ENCODE results near the gene CLCN6. TPM values are rescaled to one million over a fixed set of nuclear protein-coding genes. Genes with fewer than 3 reads are reported as not detected.

The CLCN6 gene
- total and polyA plus RNA-seq, 12 donors: 12.0 to 29.2 (median 23.5) TPM

DNA sequence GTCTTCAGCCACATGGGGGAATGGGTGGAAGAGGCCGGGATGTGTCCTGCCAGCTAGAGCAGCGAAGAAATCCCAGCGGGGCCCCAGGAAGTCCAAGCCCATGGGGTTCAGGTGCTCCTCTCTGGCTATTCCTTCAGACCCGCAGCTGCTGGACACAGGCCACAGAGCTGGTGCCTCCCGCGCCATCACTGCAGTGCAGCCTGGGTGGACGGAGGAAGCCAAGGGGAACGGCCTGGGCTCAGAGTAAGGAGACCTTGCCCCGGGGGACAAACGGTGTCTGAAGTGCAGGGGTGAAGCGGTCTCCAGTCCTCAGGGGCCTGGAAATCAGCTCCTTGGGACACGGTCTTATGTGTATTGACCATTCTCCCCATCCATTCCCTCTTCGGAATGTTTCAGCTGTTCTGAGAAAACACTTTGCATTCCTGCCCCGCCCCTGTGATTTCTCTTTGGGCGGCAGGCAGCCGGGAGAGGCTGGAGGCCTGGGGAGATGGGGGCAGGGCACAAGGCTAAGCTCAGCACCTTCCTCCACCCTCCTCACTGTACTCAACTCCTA is 18.7 kb upstream of the CLCN6 start:
- H3K36me3 ChIP-seq (replicated peaks in 1 of 2): peaks cover 0 to 19% of the 10 kb centered on the region in 2 donors
- no peaks in the 10 kb centered on the region for H3K27me3 ChIP-seq
- TF ChIP-seq, protein P1, sequence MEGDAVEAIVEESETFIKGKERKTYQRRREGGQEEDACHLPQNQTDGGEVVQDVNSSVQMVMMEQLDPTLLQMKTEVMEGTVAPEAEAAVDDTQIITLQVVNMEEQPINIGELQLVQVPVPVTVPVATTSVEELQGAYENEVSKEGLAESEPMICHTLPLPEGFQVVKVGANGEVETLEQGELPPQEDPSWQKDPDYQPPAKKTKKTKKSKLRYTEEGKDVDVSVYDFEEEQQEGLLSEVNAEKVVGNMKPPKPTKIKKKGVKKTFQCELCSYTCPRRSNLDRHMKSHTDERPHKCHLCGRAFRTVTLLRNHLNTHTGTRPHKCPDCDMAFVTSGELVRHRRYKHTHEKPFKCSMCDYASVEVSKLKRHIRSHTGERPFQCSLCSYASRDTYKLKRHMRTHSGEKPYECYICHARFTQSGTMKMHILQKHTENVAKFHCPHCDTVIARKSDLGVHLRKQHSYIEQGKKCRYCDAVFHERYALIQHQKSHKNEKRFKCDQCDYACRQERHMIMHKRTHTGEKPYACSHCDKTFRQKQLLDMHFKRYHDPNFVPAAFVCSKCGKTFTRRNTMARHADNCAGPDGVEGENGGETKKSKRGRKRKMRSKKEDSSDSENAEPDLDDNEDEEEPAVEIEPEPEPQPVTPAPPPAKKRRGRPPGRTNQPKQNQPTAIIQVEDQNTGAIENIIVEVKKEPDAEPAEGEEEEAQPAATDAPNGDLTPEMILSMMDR (IDR thresholded peaks at IDR 0.05): no peak
- no peak for TF ChIP-seq POLR2A (IDR thresholded peaks at IDR 0.05)
- no peaks in the 10 kb centered on the region for H3K9me3 ChIP-seq (replicated peaks in 1 of 3)
- H3K27ac ChIP-seq: peak overlapping the region; percentile 36 to 96 (median 69)
- DNase-seq: peak; percentile 67 to 85 (median 81)
- H3K4me3 ChIP-seq: peak overlapping the region in 1 of 4 donors; percentile 19
- intact Hi-C loops (cut with DNase I): no loop called here
- H3K4me1 ChIP-seq (replicated peaks in 1 of 2): peaks cover 47 to 79% of the 10 kb centered on the region in 2 donors
- WGBS, 4 donors: 17 to 42% (median 32%) methylated on average over 11 to 16 of the region's 16 CpGs

GRCh38 chr1:11787804-11788436 is 18.1 kb upstream of the CLCN6 start:
- peak in 1 of 7 donors; percentile 29 for DNase-seq
- Histone ChIP-seq H3K9me3 (replicated peaks in 1 of 3) (no peaks in the 10 kb centered on the region), H3K4me1 (replicated peaks in 1 of 2) (peaks cover 47 to 79% of the 10 kb centered on the region in 2 donors), H3K36me3 (replicated peaks in 1 of 2) (peaks cover 0 to 25% of the 10 kb centered on the region in 2 donors), H3K4me3 (peak overlapping the region in 1 of 4 donors; percentile 19), H3K27me3 (no peaks in the 10 kb centered on the region), H3K27ac (peak overlapping the region; percentile 36 to 96 (median 69))
- no peak for TF ChIP-seq POLR2A (IDR thresholded peaks at IDR 0.05)
- TF ChIP-seq, protein P1 (IDR thresholded peaks at IDR 0.05): no peak
- intact Hi-C loops (cut with DNase I): no loop called here
- WGBS, 4 donors: 72 to 87% (median 82%) methylated on average over 4 to 14 of the region's 14 CpGs

GRCh38 chr1:11788549-11789053 is 17.4 kb upstream of the CLCN6 start:
- DNase-seq: no peak
- WGBS, 4 donors: 89 to 93% (median 90%) methylated on average over 3 to 14 of the region's 14 CpGs
- Histone ChIP-seq H3K27me3 (no peaks in the 10 kb centered on the region), H3K4me1 (replicated peaks in 1 of 2) (peaks cover 47 to 79% of the 10 kb centered on the region in 2 donors), H3K36me3 (replicated peaks in 1 of 2) (peaks cover 0 to 31% of the 10 kb centered on the region in 2 donors), H3K27ac (peak overlapping the region in 4 of 5 donors; percentile 85 to 96 (median 90)), H3K9me3 (replicated peaks in 1 of 3) (no peaks in the 10 kb centered on the region), H3K4me3 (no peak overlapping the region)
- no peak for TF ChIP-seq POLR2A (IDR thresholded peaks at IDR 0.05)
- TF ChIP-seq, protein P1 (IDR thresholded peaks at IDR 0.05): no peak
- intact Hi-C loops (cut with DNase I): no loop called here

Measured in adrenal gland (tissue), 12 donors.